Measurements from ENCODE around the gene ATG4B. TPM values are rescaled to one million over a fixed set of nuclear protein-coding genes. Genes with fewer than 3 reads are reported as not detected.

ATG4B gene
- 64.6 and 71.4 TPM in 2 replicates for total RNA-seq

DNA sequence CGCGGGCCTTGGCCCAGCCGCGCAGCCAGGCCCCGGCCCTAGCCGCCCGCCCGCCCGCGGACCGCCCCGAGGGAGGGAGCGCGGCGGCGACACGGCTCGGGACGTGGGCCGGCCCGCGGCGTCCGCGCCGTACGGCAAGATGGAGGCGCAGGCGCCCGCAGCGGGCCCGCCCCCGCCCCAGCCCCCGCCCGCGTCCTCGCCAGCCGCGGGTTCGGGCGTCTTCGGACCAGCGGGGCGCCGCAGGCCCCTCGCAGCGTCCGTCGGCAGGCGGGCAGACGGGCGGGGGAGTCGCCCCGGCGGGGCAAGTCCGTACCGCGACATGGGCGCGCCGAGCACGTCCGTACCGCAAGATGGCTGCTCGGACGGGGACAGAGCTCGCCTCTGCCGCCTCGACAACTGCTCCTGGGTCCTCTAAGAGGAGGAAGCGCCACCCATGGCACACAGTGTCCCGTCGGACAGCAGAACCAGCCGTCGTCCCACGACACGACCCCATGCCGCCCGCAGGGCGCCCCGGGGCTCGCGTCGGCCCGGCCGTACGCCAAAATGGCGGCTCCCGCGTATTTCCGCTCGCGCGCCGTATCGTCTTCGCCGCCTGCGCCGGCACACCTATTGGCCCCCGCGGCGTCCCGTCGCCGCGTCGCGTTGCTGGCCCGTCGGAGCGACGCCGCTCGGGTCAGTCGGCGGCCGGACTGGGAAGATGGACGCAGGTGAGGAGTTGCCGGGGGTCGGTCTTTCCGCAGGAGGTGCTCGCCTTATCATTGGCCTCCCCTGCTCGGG is at the start of gene ATG4B, which contains the start of gene THAP4:
Gene ATG4B, plus strand, starts transcription at position 676 of the 777 bp plus-strand sequence. Its CDS starts 22 bp downstream, at position 698.
Gene THAP4, minus strand, starts transcription at position 141 of the 777 bp plus-strand sequence. CDS start 141 bp downstream, outside the sequence.

DNA sequence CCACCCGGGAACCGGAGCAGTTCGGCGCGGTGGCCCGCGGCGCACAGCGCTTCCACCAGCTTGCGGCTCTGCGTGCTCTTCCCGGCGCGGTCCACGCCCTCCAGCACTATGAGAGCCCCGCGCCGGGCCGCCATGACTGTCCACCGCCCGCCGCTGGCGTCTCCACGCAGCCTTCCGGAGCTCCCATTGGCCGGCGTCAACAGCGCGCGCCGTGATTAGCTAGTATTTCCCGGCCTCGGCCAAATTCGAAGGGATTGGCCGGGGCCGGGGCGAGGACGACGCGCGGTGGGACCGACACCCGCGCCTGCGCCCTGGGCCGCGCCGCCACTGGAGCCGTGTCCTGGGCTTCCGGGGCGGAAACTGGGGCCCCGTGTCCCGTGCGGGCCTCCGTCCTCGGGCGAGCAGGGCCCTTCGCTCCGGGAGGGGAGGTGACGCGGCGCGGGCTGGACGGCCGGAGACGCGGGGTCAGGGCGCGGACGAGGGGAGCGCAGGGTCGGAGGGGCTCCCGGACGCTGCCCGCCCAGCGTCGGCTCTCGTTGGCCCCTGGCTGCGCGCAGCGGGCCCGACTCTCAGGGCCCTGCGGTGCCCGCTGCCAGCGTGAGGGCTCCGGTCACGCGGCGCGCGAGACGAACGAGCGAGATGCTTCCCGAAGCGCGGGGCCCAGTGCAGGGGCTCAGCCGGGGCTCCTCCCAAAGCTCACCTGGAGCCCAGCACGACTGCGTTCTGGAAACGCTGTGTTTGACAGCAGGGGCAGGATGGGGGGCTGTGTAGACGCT is 49.3 kb downstream of the ATG4B start, which contains the start of gene DTYMK:
Gene DTYMK, minus strand, starts transcription at position 166 of the 776 bp plus-strand sequence. Its CDS starts 32 bp downstream, at position 134.

DNA sequence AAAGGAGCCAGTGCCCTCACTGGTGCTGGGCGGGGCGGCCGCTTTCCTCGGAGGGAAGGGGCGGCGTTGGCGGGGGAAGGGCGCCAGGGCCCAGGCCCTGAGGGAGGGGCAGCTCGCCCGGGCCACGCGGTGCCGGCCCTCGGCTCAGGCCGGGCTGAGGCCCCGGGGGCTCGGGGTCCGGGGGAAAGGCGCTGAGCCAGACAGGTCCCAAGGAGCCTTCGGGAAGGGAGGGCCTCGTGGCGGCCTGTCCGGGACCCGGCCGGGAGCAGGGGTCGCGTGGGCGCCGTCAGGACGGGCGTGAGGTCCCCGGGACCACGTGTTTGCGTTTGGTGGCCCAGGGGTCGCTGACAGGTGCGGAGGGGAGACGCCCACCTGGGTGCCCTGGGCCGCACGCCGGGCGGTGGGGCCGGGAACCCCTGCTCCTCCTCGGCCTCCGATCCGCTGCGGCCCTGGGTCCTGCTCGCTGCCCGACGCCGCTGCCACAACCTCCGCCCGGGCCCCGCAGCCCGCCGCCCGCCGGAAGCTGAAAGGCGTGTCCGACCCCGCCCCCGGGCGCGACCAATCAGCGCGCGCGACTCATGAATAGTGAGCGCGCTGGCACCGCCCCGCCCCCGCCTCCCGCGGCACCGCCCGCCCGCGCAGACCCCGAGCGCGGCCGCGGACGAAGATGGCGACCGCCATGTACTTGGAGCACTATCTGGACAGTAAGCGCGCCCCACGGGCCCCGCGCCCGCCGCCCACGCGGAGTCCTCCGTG is 64.1 kb downstream of the ATG4B start, which contains the start of gene ING5:
Gene ING5, plus strand, starts transcription at position 641 of the 756 bp plus-strand sequence. Its CDS starts 27 bp downstream, at position 668.

Other genes with a start within 250 kb of the ATG4B start
- gene STK25, start 129.1 kb upstream of the ATG4B start, total RNA-seq: 216 and 299 TPM in 2 replicates
- 45.3 and 48.4 TPM in 2 replicates for gene BOK, start 78.9 kb upstream of the ATG4B start, total RNA-seq
- gene THAP4, start 535 bp upstream of the ATG4B start, total RNA-seq: 45.5 and 47.0 TPM in 2 replicates
- 86.7 and 102 TPM in 2 replicates for gene DTYMK, start 49.1 kb downstream of the ATG4B start, total RNA-seq
- 12.7 and 39.9 TPM in 2 replicates for gene ING5, start 64.3 kb downstream of the ATG4B start, total RNA-seq
- gene D2HGDH, start 96.9 kb downstream of the ATG4B start, total RNA-seq: 16.1 and 17.0 TPM in 2 replicates
- gene GAL3ST2, start 139.1 kb downstream of the ATG4B start, total RNA-seq: not detected in 2 replicates
- not detected in 2 replicates for gene NEU4, start 171.5 kb downstream of the ATG4B start, total RNA-seq
- gene PDCD1, start 221.2 kb downstream of the ATG4B start, total RNA-seq: not detected in 2 replicates
- gene RTP5, start 232.0 kb downstream of the ATG4B start, total RNA-seq: not detected in 2 replicates

Data from myometrial cell (primary cell).